CD4-positive, CD25-positive, alpha-beta regulatory T cell (primary cell): ENCODE results near the gene RTP3. TPM values are rescaled to one million over a fixed set of nuclear protein-coding genes. Genes with fewer than 3 reads are reported as not detected.
A peak's percentile ranks its signal among the peaks of the same experiment; 100 is the strongest.

Experiments
- ATAC-seq, 2 donors: fragments of 150-1000 bp; cut with Tn5 transposase; one replicate each; pipeline ENCODE4 v1.10.0; 2021; ENCODE audit warnings: low read depth in 2 of 2, moderate number of reproducible peaks in 2 of 2, moderate library complexity in 1 of 2
- DNase-seq, 3 donors: peaks; one replicate each; pipeline versions ENCODE4 v3.0.0 to v3.0.0-alpha.2; 2012 to 2022; ENCODE audit warnings: mixed read lengths in 1 of 3
- H3K27ac ChIP-seq: one replicate; pipeline ENCODE4 v1.7.0; 2013; ENCODE audit warnings: mild to moderate bottlenecking, low read length; ENCODE audit not compliant: insufficient read depth, poor library complexity, severe bottlenecking
- H3K27me3 ChIP-seq: one replicate; pipeline ENCODE4 v1.7.0; 2013; ENCODE audit warnings: low read length; ENCODE audit not compliant: control insufficient read depth, insufficient read depth
- H3K36me3 ChIP-seq: one replicate; pipeline ENCODE4 v1.7.0; 2013; ENCODE audit warnings: mild to moderate bottlenecking, low read length, moderate library complexity; ENCODE audit not compliant: control insufficient read depth, insufficient read depth
- H3K4me1 ChIP-seq: 2 replicates; pipeline ENCODE4 v1.7.0; 2013; ENCODE audit warnings: mild to moderate bottlenecking, low read length; ENCODE audit not compliant: insufficient read depth, control insufficient read depth, poor library complexity, severe bottlenecking
- H3K4me3 ChIP-seq: one replicate; pipeline ENCODE4 v1.7.0; 2013; ENCODE audit warnings: low read depth, mild to moderate bottlenecking, low read length, moderate library complexity
- H3K9me3 ChIP-seq, 2 experiments: 1 replicate in 1 of 2; 2 replicates in 1 of 2; pipeline ENCODE4 v1.7.0; 2013; ENCODE audit warnings: low read length in 2 of 2, mild to moderate bottlenecking in 1 of 2, moderate library complexity in 1 of 2; ENCODE audit not compliant: control insufficient read depth in 2 of 2
- H3K27ac Mint-ChIP-seq, 3 donors: one replicate each; pipeline ENCODE4 v1.8.0; 2020 to 2022; ENCODE audit warnings: mild to moderate bottlenecking in 3 of 3, mixed read lengths in 3 of 3, moderate library complexity in 2 of 3
- H3K27me3 Mint-ChIP-seq: one replicate; pipeline ENCODE4 v1.8.0; 2022; ENCODE audit warnings: mild to moderate bottlenecking, mixed read lengths
- H3K36me3 Mint-ChIP-seq: one replicate; pipeline ENCODE4 v1.8.0; 2020; ENCODE audit warnings: mixed read lengths
- H3K4me1 Mint-ChIP-seq, 4 donors: one replicate each; pipeline ENCODE4 v1.8.0; 2020 to 2022; ENCODE audit warnings: mixed read lengths in 4 of 4, mild to moderate bottlenecking in 1 of 4
- H3K4me3 Mint-ChIP-seq, 4 donors: one replicate each; pipeline ENCODE4 v1.8.0; 2020 to 2022; ENCODE audit warnings: mild to moderate bottlenecking in 4 of 4, mixed read lengths in 4 of 4, moderate library complexity in 3 of 4
- H3K9me3 Mint-ChIP-seq, 7 donors: one replicate each; pipeline ENCODE4 v1.8.0; 2020 to 2022; ENCODE audit warnings: mixed read lengths in 7 of 7, mild to moderate bottlenecking in 3 of 7, moderate library complexity in 2 of 7
- polyA plus RNA-seq, 4 donors: library from polyadenylated mRNA; unstranded; fragments of 300-500 nt; fragmentation: Illumina TruSeq; gene quantifications; one replicate each; pipeline ENCODE4 v1.2.3, GENCODE V29; 2021
- total RNA-seq: library from RNA; stranded (reverse); gene quantifications from one replicate; pipeline ENCODE4 v1.2.3, GENCODE V29; 2022

The RTP3 gene
- total and polyA plus RNA-seq, 5 donors from 2014 or later = not detected

DNA sequence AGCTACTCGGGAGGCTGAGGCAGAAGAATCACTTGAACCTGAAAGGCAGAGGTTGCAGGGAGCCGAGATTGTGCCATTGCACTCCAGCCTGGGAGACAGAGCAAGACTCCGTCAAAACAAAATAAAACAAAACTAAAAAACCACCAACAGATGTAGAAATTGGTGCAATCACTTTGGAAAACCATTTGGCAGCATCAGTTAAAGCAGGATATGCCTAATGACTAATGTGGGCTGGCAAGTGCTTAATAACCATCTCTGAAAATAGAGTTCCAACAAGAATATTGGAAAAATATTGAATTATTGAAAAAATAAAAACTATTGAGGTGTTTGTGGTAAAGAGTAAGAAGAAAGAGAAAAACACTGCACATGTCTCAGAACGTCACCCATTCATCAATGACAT lies 16.1 kb upstream of the RTP3 start:
- Histone ChIP-seq H3K4me3 (no peak overlapping the region), H3K36me3 (no peaks in the 10 kb centered on the region), H3K27me3 (peaks cover 7% of the 10 kb centered on the region), H3K27ac (no peak overlapping the region), H3K9me3 (no peaks in the 10 kb centered on the region), H3K4me1 (no peaks in the 10 kb centered on the region)
- H3K27me3 Mint-ChIP-seq = peaks cover 34% of the 10 kb centered on the region
- no peak for DNase-seq
- H3K4me1 Mint-ChIP-seq = peaks cover 0 to 1% (median 0%) of the 10 kb centered on the region in 4 donors
- no peak overlapping the region for H3K4me3 Mint-ChIP-seq
- no peak for ATAC-seq
- no peaks in the 10 kb centered on the region for H3K36me3 Mint-ChIP-seq
- H3K27ac Mint-ChIP-seq = no peak overlapping the region
- H3K9me3 Mint-ChIP-seq = peaks cover 0 to 6% (median 0%) of the 10 kb centered on the region in 7 donors

DNA sequence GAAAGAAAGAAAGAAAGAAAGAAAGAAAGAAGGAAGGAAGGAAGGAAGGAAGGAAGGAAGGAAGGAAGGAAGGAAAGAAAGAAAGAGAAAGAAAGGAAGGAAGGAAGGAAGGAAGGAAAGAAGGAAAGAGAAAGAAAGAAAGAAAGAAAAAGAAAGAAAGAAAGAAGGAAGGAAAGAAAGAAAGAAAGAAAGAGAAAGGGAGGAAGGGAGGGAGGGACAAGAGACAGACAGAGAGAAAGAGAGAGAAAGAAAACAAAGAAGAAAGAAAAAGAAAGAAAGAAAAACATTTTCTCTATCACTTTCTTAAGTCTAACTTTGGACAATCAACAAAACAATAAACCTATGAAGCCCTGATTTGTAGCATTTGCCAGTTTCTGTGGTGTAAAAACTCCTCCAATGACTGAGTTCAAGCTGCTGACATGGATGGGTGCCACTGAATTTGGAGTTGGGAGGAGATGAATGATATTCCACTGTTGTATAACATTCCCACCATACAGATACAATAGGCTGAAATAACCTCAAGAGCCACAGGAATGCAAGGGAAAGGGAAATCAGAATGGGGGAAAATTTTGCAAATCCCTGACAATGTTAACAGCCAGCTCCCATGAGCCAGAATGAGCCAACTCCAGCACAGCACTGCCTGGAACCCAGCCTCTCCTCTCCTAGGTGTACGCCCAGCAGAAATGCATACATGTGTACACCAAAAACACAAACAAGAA lies 15.0 kb upstream of the RTP3 start:
- Mint-ChIP-seq H3K27ac (no peak overlapping the region), H3K4me3 (no peak overlapping the region), H3K9me3 (peaks cover 0 to 5% (median 0%) of the 10 kb centered on the region in 7 donors), H3K27me3 (peaks cover 28% of the 10 kb centered on the region), H3K4me1 (peaks cover 0 to 1% (median 0%) of the 10 kb centered on the region in 4 donors), H3K36me3 (no peaks in the 10 kb centered on the region)
- Histone ChIP-seq H3K4me1 (no peaks in the 10 kb centered on the region), H3K27me3 (peaks cover 3% of the 10 kb centered on the region), H3K9me3 (no peaks in the 10 kb centered on the region), H3K36me3 (no peaks in the 10 kb centered on the region), H3K27ac (no peak overlapping the region), H3K4me3 (no peak overlapping the region)
- ATAC-seq (no peak), DNase-seq (no peak)

DNA sequence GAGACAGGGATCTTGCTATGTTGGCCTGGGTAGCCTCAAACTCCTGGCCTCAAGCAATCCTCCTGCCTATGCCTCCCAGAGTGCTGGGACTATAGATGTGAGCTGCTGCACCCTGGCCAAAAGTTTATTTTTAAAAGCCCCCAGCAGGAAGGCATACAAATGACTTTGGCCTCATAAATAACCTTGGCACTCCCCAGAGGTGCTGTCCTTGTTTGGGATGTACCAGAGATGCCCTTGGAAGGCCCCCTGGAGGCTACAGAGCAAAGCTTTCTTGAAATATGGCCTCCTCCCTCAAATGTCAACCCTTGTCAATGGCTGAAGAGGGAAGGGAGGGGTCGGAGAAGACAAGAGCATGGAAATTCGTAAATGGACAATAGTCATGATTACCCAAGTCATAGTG lies 14.0 kb upstream of the RTP3 start:
- Histone ChIP-seq H3K27ac (no peak overlapping the region), H3K4me3 (no peak overlapping the region), H3K27me3 (peaks cover 5% of the 10 kb centered on the region), H3K4me1 (peaks cover 5% of the 10 kb centered on the region), H3K36me3 (no peaks in the 10 kb centered on the region), H3K9me3 (no peaks in the 10 kb centered on the region)
- H3K9me3 Mint-ChIP-seq = peaks cover 0 to 2% (median 0%) of the 10 kb centered on the region in 7 donors
- H3K4me1 Mint-ChIP-seq = peaks cover 4 to 5% (median 5%) of the 10 kb centered on the region in 4 donors
- DNase-seq (no peak), ATAC-seq (no peak)
- no peaks in the 10 kb centered on the region for H3K36me3 Mint-ChIP-seq
- no peak overlapping the region for H3K4me3 Mint-ChIP-seq
- H3K27ac Mint-ChIP-seq = no peak overlapping the region
- peaks cover 26% of the 10 kb centered on the region for H3K27me3 Mint-ChIP-seq

DNA sequence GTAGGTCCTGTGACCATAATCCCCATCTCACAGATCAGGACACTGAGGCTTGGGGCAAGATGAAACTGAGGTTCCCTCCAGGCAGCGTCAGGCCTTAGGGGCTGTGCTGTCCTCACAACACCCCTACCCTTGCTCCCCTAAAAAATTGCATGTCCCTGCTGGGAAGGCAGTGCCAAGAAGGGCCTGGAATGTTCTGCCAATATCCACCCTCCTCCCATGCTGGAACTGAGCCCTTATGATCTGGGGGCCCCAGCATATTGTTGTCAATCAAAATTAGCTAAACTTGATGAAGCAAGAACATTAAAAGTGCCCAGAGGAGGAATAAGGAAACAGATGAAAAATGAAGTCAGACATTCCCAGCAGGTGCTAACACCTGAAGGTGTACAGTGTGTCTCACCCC lies 13.4 kb upstream of the RTP3 start:
- no peaks in the 10 kb centered on the region for H3K9me3 ChIP-seq
- peaks cover 9% of the 10 kb centered on the region for H3K4me1 ChIP-seq
- H3K27ac ChIP-seq = no peak overlapping the region
- Mint-ChIP-seq H3K27ac (no peak overlapping the region), H3K36me3 (no peaks in the 10 kb centered on the region), H3K4me1 (peaks cover 6 to 9% (median 8%) of the 10 kb centered on the region in 4 donors), H3K9me3 (peaks cover 0 to 2% (median 0%) of the 10 kb centered on the region in 7 donors), H3K4me3 (no peak overlapping the region), H3K27me3 (peaks cover 21% of the 10 kb centered on the region)
- ATAC-seq (no peak), DNase-seq (no peak)
- no peaks in the 10 kb centered on the region for H3K36me3 ChIP-seq
- H3K27me3 ChIP-seq = peaks cover 5% of the 10 kb centered on the region
- H3K4me3 ChIP-seq = no peak overlapping the region

DNA sequence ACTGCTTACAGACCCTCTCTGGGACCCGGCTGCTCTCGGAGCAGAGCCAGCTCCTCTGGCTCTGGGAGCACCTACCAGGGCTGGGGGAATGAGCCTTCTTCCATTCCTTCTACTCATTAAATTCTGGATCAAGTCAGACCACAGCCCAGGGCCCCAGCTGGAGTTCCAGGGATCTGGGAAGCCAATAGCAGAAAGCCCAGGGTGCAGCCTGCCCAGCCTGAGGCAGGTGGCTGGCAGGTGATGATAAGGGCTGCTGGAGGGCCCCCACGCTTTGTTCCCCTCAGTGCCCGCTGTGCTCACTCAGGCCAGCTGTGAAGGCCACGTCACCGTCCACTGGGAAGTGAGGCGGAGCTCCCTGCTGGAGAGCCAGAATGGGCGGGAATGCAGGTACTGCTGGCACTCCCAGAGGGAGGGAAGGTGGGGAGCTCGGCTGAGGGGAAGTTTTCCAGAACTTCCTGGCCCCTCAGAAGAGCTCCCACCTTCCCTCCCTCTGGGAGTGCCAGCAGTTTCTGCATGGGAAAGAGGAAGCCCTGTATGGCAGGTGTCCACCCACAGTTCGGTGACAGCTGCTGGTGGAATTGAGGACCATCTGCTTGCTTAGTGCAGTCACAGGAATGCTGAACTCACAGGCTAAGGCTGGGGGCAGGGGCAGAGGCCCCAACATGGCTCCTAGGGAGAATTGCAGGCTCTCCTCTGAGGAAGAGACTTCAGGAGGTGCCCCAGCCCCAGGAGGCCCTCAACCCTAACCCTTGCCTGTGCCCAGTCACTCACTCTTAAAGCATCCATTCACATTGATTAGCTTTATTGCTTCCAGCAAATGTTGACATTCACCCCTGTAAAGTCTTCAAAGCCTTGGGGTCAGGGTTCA lies 12.6 kb upstream of the RTP3 start:
- Mint-ChIP-seq H3K27ac (no peak overlapping the region), H3K27me3 (peaks cover 14% of the 10 kb centered on the region), H3K36me3 (no peaks in the 10 kb centered on the region), H3K9me3 (no peaks in the 10 kb centered on the region), H3K4me3 (no peak overlapping the region), H3K4me1 (peaks cover 6 to 15% (median 9%) of the 10 kb centered on the region in 4 donors)
- Histone ChIP-seq H3K9me3 (no peaks in the 10 kb centered on the region), H3K4me1 (peaks cover 9% of the 10 kb centered on the region), H3K36me3 (no peaks in the 10 kb centered on the region), H3K27ac (no peak overlapping the region), H3K27me3 (peaks cover 5% of the 10 kb centered on the region), H3K4me3 (no peak overlapping the region)
- ATAC-seq = no peak
- DNase-seq = no peak

DNA sequence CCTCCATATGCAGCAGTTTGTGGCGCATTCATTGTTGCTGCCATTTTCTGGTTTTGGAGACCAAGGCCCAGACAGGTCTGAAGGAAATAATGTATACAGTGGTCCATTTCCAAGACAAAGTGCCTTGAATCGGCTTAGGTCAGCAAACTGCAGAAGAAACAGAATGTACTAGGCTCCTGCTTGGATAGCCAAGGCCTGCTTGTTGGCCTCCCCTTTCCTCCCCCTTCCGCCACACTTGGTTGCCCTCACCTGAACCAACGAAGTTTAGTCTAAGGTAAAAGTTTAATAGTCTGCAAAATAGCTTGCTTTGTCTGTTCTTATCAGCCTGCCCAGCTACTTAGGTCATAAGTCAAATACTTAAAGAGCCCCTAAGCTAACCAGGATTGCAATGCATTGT lies 12.0 kb upstream of the RTP3 start:
- Mint-ChIP-seq H3K4me1 (peaks cover 6 to 15% (median 9%) of the 10 kb centered on the region in 4 donors), H3K4me3 (no peak overlapping the region), H3K27me3 (peaks cover 7% of the 10 kb centered on the region), H3K9me3 (no peaks in the 10 kb centered on the region), H3K36me3 (no peaks in the 10 kb centered on the region), H3K27ac (no peak overlapping the region)
- no peaks in the 10 kb centered on the region for H3K9me3 ChIP-seq
- H3K36me3 ChIP-seq = no peaks in the 10 kb centered on the region
- H3K4me3 ChIP-seq = no peak overlapping the region
- no peak overlapping the region for H3K27ac ChIP-seq
- peaks cover 9% of the 10 kb centered on the region for H3K4me1 ChIP-seq
- peaks cover 5% of the 10 kb centered on the region for H3K27me3 ChIP-seq
- DNase-seq = no peak
- no peak for ATAC-seq

DNA sequence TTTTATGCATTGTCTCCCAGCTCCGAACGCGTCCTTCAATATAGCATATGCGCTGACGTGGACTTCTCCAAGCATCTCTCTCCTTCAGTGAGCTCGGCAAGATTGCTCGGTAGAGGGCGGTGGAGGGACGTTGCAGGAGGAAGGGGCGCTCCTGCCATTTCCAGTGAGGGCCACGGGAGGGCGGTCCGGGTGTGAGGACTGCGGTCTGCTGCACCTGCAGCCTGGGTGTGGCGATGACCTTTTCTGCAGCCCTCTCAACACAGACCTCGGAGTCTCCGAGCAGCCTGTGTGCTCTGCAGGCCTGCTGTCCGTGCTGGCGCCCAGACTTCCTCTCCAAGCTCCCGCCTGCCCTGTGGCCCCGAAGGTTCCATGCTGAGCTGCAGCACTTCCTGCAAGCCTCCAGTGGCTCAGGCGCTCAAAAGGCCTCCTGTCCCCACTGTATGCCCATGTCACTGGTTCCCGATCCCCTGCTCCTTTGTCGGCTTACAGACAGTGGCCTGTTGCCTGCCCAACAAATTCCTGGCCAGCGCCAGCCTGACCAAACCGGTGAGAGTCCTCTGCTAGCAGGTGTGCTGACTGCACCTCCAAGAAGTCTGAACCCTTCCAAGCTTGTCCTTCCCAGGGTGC lies 8.9 kb upstream of the RTP3 start:
- peaks cover 9% of the 10 kb centered on the region for H3K4me1 ChIP-seq
- H3K4me3 ChIP-seq = peak overlapping the region; percentile 26
- Mint-ChIP-seq H3K27me3 (peaks cover 4% of the 10 kb centered on the region), H3K27ac (peak overlapping the region in 1 of 3 donors; percentile 61), H3K9me3 (no peaks in the 10 kb centered on the region), H3K4me1 (peaks cover 6 to 15% (median 8%) of the 10 kb centered on the region in 4 donors), H3K36me3 (no peaks in the 10 kb centered on the region), H3K4me3 (peak overlapping the region in 3 of 4 donors; percentile 43 to 77 (median 73))
- H3K27me3 ChIP-seq = peaks cover 2% of the 10 kb centered on the region
- H3K9me3 ChIP-seq = no peaks in the 10 kb centered on the region
- no peaks in the 10 kb centered on the region for H3K36me3 ChIP-seq
- ATAC-seq (peak; percentile 97 to 99), DNase-seq (peak; percentile 79 to 93 (median 87))
- H3K27ac ChIP-seq = no peak overlapping the region
